ENCODE data around the gene AP4S1.
"Not testable (repeated sequence)": the region's sequence is repeated elsewhere in the genome, so short reads cannot be mapped to it uniquely, and the experiment has no call there.

AP4S1 gene

GRCh38 chr14:31025367-31026076, at the start of gene AP4S1:
TSS of gene AP4S1 (plus strand) at chr14:31025649. CDS start at chr14:31066197, 40,548 bp downstream.
- no peak for DNase-seq

- DNase-seq, result no peak
Measured at GRCh38 chr14:30977752-30978151, 47.7 kb upstream of the AP4S1 start.

GRCh38 chr14:30980106-30980704, 45.2 kb upstream of the AP4S1 start:
- not testable (repeated sequence) for DNase-seq

- no peak for DNase-seq
Measured at GRCh38 chr14:30980980-30981379, 44.5 kb upstream of the AP4S1 start.

GRCh38 chr14:30982533-30982932, 42.9 kb upstream of the AP4S1 start:
- DNase-seq, result no peak

GRCh38 chr14:30983858-30984257, 41.6 kb upstream of the AP4S1 start:
- no peak for DNase-seq

- no peak for DNase-seq
Measured at GRCh38 chr14:30985796-30986195, 39.7 kb upstream of the AP4S1 start.

GRCh38 chr14:30988509-30988908, 36.9 kb upstream of the AP4S1 start:
- DNase-seq, result no peak

GRCh38 chr14:30990770-30991169, 34.7 kb upstream of the AP4S1 start:
- DNase-seq, result no peak

GRCh38 chr14:30991408-30991807, 34.0 kb upstream of the AP4S1 start:
- DNase-seq, result no peak

- no peak for DNase-seq
Measured at GRCh38 chr14:30993071-30993470, 32.4 kb upstream of the AP4S1 start.

- no peak for DNase-seq
Measured at GRCh38 chr14:30994681-30995620, 30.5 kb upstream of the AP4S1 start.

- no peak for DNase-seq
Measured at GRCh38 chr14:30995689-30996088, 29.8 kb upstream of the AP4S1 start.

- no peak for DNase-seq
Measured at GRCh38 chr14:30996892-30997659, 28.4 kb upstream of the AP4S1 start.

GRCh38 chr14:30998100-30998706, 27.2 kb upstream of the AP4S1 start:
- no peak for DNase-seq

- no peak for DNase-seq
Measured at GRCh38 chr14:30999038-30999773, 26.2 kb upstream of the AP4S1 start.

GRCh38 chr14:31000629-31001338, 24.7 kb upstream of the AP4S1 start:
- no peak for DNase-seq

- DNase-seq, result no peak
Measured at GRCh38 chr14:31001339-31001658, 24.1 kb upstream of the AP4S1 start.

GRCh38 chr14:31003284-31003683, 22.2 kb upstream of the AP4S1 start:
- DNase-seq, result no peak

GRCh38 chr14:31004007-31004406, 21.4 kb upstream of the AP4S1 start:
- DNase-seq, result not testable (repeated sequence)

GRCh38 chr14:31006703-31007102, 18.7 kb upstream of the AP4S1 start:
- DNase-seq, result no peak

Data from GOT3 (cell line).